Pancreas (tissue), 10 donors: Measurements from ENCODE around the gene CPTP. TPM values are rescaled to one million over a fixed set of nuclear protein-coding genes. Genes with fewer than 3 reads are reported as not detected.

Experiments
- ATAC-seq, 4 donors: fragments of 200-7000 bp; cut with Tn5 transposase; one replicate each; pipeline versions ENCODE4 v1.8.0 to v1.9.1; 2020; ENCODE audit warnings: mild to moderate bottlenecking in 4 of 4, moderate library complexity in 4 of 4
- DNase-seq, 6 donors: peaks; one replicate each; pipeline ENCODE4 v3.0.0-alpha.2; 2020
- FAIRE-seq: peaks from 2 replicates; lab custom pipeline; 2012; peaks lifted over from hg19 to GRCh38; lab: Jason Lieb, UNC
- H3K27ac ChIP-seq, 4 donors: fragments of 200-600 bp; sonication (generic); 1 replicate in 3 of 4; 2 replicates in 1 of 4; pipeline versions ENCODE4 v1.5.0 to v1.8.0; 2020
- H3K27me3 ChIP-seq, 4 donors: fragments of 200-600 bp; one replicate each; pipeline ENCODE4 v1.8.0; 2021
- H3K36me3 ChIP-seq, 3 donors: fragments of 200-600 bp; sonication (generic) in 1 of 3; one replicate each; pipeline versions ENCODE4 v1.5.0 to v1.8.0; 2020 to 2021
- H3K4me1 ChIP-seq, 3 donors: fragments of 200-600 bp; one replicate each; pipeline ENCODE4 v1.8.0; 2021
- H3K4me3 ChIP-seq, 4 donors: fragments of 200-600 bp; sonication (generic) in 2 of 4; one replicate each; pipeline versions ENCODE4 v1.5.0 to v1.8.0; 2020 to 2021
- H3K9me3 ChIP-seq, 4 donors: fragments of 200-600 bp; one replicate each; pipeline ENCODE4 v1.8.0; 2021
- WGBS, 2 donors: extraction: QIAGEN DNeasy Blood & Tissue Kit; methylation state at CpG; one replicate each; pipeline ENCODE4 v1.1.7; 2013; 5-methylcytosine and 5-hydroxymethylcytosine counted together
- intact Hi-C, 3 donors: fragments of 100-400 bp; cut with DNase I; formaldehyde crosslinking; loops; one replicate each; pipeline versions ENCODE4 v1.11.1 to v1.14.2; 2022
- polyA plus RNA-seq, 2 donors: library from polyadenylated mRNA; stranded (reverse); fragments of 200-250 nt; gene quantifications; one replicate each; pipeline ENCODE4 v1.2.3, GENCODE V29; 2013
- total RNA-seq, 6 donors: library from RNA; stranded (reverse); fragmentation: NEBNext Ultra II Directional in 4 of 6; extraction: Animal tissue kit (Norgen Biotek cat#: 25700) in 4 of 6; gene quantifications; one replicate each; pipeline versions ENCODE4 v1.2.1 to v1.2.4, GENCODE V29; 2021 to 2023
- TF ChIP-seq, protein P1 (sequence below), 4 donors: fragments of 200-600 bp; sonication (generic) in 3 of 4; IDR thresholded peaks; one replicate each; pipeline versions ENCODE4 v1.5.0 to v1.8.0; 2021; ENCODE audit warnings: antibody characterized with exemption in 4 of 4
- donor health status: healthy with polysubstance abuse.
- donor health status: DM: no; HTN: no; CAD: no; lungs with moderate emphysema.
- donor health status: DM: no; HTN: no; CAD: no.
- donor health status: control.
- donor health status: control.
- donor health status: Bipolar disorder and iron deficiency.
- donor health status: DM: yes; HTN: yes; CAD: no.
- donor health status: DM: no; HTN: no; CAD: no.
- donor health status: DM: no; HTN: no; CAD: no.
- donor health status: DM: yes; HTN: yes; CAD: no.

The CPTP gene
- total and polyA plus RNA-seq, 8 donors: 8.0 to 22.0 (median 11.2) TPM

- FAIRE-seq (no peak), ATAC-seq (no peak), DNase-seq (no peak)
- intact Hi-C loops: no loop called here
- Histone ChIP-seq H3K4me3 (no peak overlapping the region), H3K36me3 (peaks cover 0 to 22% (median 5%) of the 10 kb centered on the region in 3 donors), H3K27ac (no peak overlapping the region), H3K27me3 (no peaks in the 10 kb centered on the region), H3K4me1 (peaks cover under 1 to 8% (median 2%) of the 10 kb centered on the region in 3 donors), H3K9me3 (no peaks in the 10 kb centered on the region)
- WGBS, 2 donors: 90 to 92% methylated on average over 36 of the region's 36 CpGs
- TF ChIP-seq, protein P1, sequence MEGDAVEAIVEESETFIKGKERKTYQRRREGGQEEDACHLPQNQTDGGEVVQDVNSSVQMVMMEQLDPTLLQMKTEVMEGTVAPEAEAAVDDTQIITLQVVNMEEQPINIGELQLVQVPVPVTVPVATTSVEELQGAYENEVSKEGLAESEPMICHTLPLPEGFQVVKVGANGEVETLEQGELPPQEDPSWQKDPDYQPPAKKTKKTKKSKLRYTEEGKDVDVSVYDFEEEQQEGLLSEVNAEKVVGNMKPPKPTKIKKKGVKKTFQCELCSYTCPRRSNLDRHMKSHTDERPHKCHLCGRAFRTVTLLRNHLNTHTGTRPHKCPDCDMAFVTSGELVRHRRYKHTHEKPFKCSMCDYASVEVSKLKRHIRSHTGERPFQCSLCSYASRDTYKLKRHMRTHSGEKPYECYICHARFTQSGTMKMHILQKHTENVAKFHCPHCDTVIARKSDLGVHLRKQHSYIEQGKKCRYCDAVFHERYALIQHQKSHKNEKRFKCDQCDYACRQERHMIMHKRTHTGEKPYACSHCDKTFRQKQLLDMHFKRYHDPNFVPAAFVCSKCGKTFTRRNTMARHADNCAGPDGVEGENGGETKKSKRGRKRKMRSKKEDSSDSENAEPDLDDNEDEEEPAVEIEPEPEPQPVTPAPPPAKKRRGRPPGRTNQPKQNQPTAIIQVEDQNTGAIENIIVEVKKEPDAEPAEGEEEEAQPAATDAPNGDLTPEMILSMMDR (IDR thresholded peaks at IDR 0.05): no peak
These were observed 16.4 kb downstream of the CPTP start for GRCh38 chr1:1340791-1341548.

- H3K36me3 ChIP-seq: peaks cover 0 to 22% (median 5%) of the 10 kb centered on the region in 3 donors
- H3K4me3 ChIP-seq: no peak overlapping the region
- H3K9me3 ChIP-seq: no peaks in the 10 kb centered on the region
- 92 to 95% methylated on average over 17 of the region's 17 CpGs for WGBS, 2 donors
- TF ChIP-seq, protein P1 (IDR thresholded peaks at IDR 0.05): no peak
- no peaks in the 10 kb centered on the region for H3K27me3 ChIP-seq
- intact Hi-C loops: no loop called here
- no peak for ATAC-seq
- DNase-seq: peak in 1 of 6 donors; percentile 21
- peaks cover 7 to 14% (median 8%) of the 10 kb centered on the region in 3 donors for H3K4me1 ChIP-seq
- FAIRE-seq: no peak
- H3K27ac ChIP-seq: no peak overlapping the region
These were observed 17.0 kb downstream of the CPTP start for GRCh38 chr1:1341549-1342021.

DNA sequence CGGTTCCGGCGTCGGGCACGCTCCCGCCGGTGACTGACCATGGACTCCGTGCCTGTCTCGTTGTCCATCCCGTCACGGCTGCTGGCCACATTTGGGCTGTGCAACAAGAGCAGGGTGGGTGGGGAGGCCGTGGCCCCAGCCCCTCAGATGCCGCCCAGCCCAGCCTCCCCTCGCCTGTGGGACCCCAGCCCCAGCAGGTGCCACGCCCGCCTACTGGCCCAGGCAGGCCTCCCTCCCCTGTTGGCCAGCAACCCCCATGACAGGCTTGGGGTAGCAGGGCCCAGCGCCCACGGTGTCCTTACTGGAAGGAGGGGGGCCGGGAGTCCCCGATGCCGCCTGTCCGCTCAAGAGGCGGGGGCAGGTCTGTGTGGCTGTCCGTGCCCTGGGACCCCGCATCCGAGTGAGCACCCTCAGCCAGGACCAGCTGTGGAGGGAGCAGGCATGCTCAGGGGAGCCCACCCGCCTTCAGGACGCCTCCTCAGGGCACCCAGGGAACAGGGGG is 17.5 kb downstream of the CPTP start:
- no peaks in the 10 kb centered on the region for H3K9me3 ChIP-seq
- no peak overlapping the region for H3K4me3 ChIP-seq
- intact Hi-C loops: no loop called here
- no peaks in the 10 kb centered on the region for H3K27me3 ChIP-seq
- DNase-seq (peak in 1 of 6 donors; percentile 44), FAIRE-seq (no peak), ATAC-seq (no peak)
- peaks cover 0 to 18% (median 5%) of the 10 kb centered on the region in 3 donors for H3K36me3 ChIP-seq
- 94 to 95% methylated on average over 17 to 28 of the region's 28 CpGs for WGBS, 2 donors
- no peak overlapping the region for H3K27ac ChIP-seq
- TF ChIP-seq, protein P1 (IDR thresholded peaks at IDR 0.05): no peak
- H3K4me1 ChIP-seq: peaks cover 8 to 15% (median 11%) of the 10 kb centered on the region in 3 donors

DNA sequence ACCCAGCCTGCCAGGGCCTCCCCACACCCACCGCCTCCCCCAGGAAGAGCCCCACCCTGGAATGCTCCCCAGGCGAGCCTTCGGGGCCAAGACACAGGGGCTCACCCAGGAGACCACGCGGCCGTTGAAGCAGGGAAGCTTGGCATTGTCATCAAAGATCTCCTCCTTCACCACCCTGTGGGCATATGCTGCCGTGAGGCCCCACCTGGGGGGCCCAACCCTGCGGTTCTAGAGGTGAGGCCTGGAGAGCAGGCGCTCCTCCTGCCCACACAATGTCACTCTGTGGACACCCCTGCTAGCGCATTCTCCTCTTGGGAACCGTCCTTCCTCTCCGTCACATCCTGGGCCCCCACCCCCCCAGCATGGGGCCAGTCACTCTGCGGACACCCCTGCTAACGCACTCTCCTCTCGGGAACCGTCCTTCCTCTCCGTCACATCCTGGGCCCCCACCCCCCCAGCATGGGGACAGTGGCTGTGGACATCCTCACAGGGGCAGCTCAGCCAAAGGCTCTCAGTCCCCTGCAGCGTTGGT is 18.0 kb downstream of the CPTP start:
- Histone ChIP-seq H3K27me3 (no peaks in the 10 kb centered on the region), H3K4me3 (no peak overlapping the region), H3K4me1 (peaks cover 8 to 20% (median 11%) of the 10 kb centered on the region in 3 donors), H3K9me3 (no peaks in the 10 kb centered on the region), H3K27ac (no peak overlapping the region), H3K36me3 (peaks cover 0 to 18% (median 5%) of the 10 kb centered on the region in 3 donors)
- TF ChIP-seq, protein P1 (IDR thresholded peaks at IDR 0.05): no peak
- intact Hi-C loops: no loop called here
- 85 to 87% methylated on average over 18 of the region's 18 CpGs for WGBS, 2 donors
- no peak for FAIRE-seq
- no peak for ATAC-seq
- peak in 1 of 6 donors; percentile 31 for DNase-seq
